HCT116 (cell line): Measurements from ENCODE around the gene BCAR3. TPM values are rescaled to one million over a fixed set of nuclear protein-coding genes. Genes with fewer than 3 reads are reported as not detected.
A peak's percentile ranks its signal among the peaks of the same experiment; 100 is the strongest.

Experiments
- ATAC-seq: fragments of 200-7000 bp; cut with Tn5 transposase; 2 replicates; pipeline ENCODE4 v1.9.1; 2020; ENCODE audit warnings: mild to moderate bottlenecking, moderate library complexity
- BruUV-seq: library from RNA; stranded (reverse); fragments of 400-500 nt; replicated peaks from 2 replicates; lab custom pipeline; 2021; lab: Mats Ljungman, UMichigan
- CTCF ChIA-PET: fragments of 300-600 bp; sonication (Branson Sonifier 250); formaldehyde crosslinking; loops from one replicate; lab custom pipeline; 2021; ENCODE audit warnings: antibody characterized with exemption; lab: Charles Lee
- POLR2A ChIA-PET: fragments of 300-600, 350-600 bp; sonication (Branson Sonifier 250); formaldehyde crosslinking; loops from one replicate; lab custom pipeline; 2021; ENCODE audit warnings: antibody characterized with exemption; lab: Charles Lee
- RAD21 ChIA-PET, 2 experiments: fragments of 300-600 bp; sonication (Branson Sonifier 250); formaldehyde crosslinking; loops; one replicate each; lab custom pipeline; 2023; ENCODE audit warnings: low total read pairs in 2 of 2; ENCODE audit not compliant: uncharacterized antibody in 2 of 2, unreplicated experiment in 2 of 2, low non-redundant PET in 1 of 2; lab: Charles Lee
- DNase-seq: peaks from one replicate; pipeline ENCODE4 v3.0.0-alpha.2; 2010; ENCODE audit warnings: low read depth, low spot score
- H2AFZ ChIP-seq: fragments of 200-600 bp; shearing (Covaris generic), sonication (generic); 2 replicates; pipeline ENCODE4 v1.6.1; 2017; ENCODE audit warnings: low read depth, mixed run types, mixed read lengths, antibody characterized with exemption, low read length; ENCODE audit not compliant: poor library complexity, severe bottlenecking
- H3K27ac ChIP-seq: 2 replicates; pipeline ENCODE4 v1.5.1; 2012; ENCODE audit warnings: low read depth, low read length
- H3K27me3 ChIP-seq: fragments of 200-600 bp; sonication (generic); 2 replicates; pipeline ENCODE4 v1.6.1; 2016; ENCODE audit warnings: mixed run types, low read length, mixed read lengths; ENCODE audit not compliant: insufficient read depth
- H3K36me3 ChIP-seq, 2 experiments: fragments of 200-500 bp in 1 of 2; fragments of 200-600 bp in 1 of 2; sonication (Bioruptor generic) in 1 of 2; sonication (generic) in 1 of 2; 2 replicates each; pipeline versions ENCODE4 v1.5.1 to v1.6.1; 2014 to 2016; ENCODE audit warnings: low read length in 2 of 2, inconsistent platforms in 1 of 2, mixed read lengths in 1 of 2, mixed run types in 1 of 2; ENCODE audit not compliant: insufficient read depth in 2 of 2, control insufficient read depth in 1 of 2
- H3K4me1 ChIP-seq, 2 experiments: fragments of 200-600 bp in 1 of 2; sonication (generic) in 1 of 2; 2 replicates each; pipeline versions ENCODE4 v1.5.1 to v1.6.1; 2012 to 2017; ENCODE audit warnings: low read length in 2 of 2, inconsistent platforms in 1 of 2, mild to moderate bottlenecking in 1 of 2, mixed read lengths in 1 of 2, mixed run types in 1 of 2, moderate library complexity in 1 of 2; ENCODE audit not compliant: insufficient read depth in 2 of 2, control insufficient read depth in 1 of 2
- H3K4me2 ChIP-seq: fragments of 200-600 bp; sonication (generic); 2 replicates; pipeline ENCODE4 v1.6.1; 2017; ENCODE audit warnings: mixed run types, low read length, mixed read lengths
- H3K4me3 ChIP-seq, 2 experiments: fragments of 200-600 bp in 1 of 2; sonication (generic) in 1 of 2; replicated peaks in 1 of 2; 2 replicates each; pipeline ENCODE4 v1.5.1; 2011 to 2016; ENCODE audit warnings: low read length in 2 of 2, control low read depth in 1 of 2, low read depth in 1 of 2, mild to moderate bottlenecking in 1 of 2, mixed read lengths in 1 of 2, mixed run types in 1 of 2
- H3K79me2 ChIP-seq: fragments of 200-600 bp; sonication (generic); 2 replicates; pipeline ENCODE4 v1.6.1; 2017; ENCODE audit warnings: mild to moderate bottlenecking, mixed run types, low read length, moderate library complexity, mixed read lengths; ENCODE audit not compliant: insufficient read depth
- H3K9ac ChIP-seq: fragments of 200-600 bp; sonication (generic); 2 replicates; pipeline ENCODE4 v1.6.1; 2016; ENCODE audit warnings: low read length, mixed read lengths
- H3K9me2 ChIP-seq: fragments of 200-600 bp; sonication (generic), shearing (Covaris generic); 2 replicates; pipeline ENCODE4 v1.6.1; 2017; ENCODE audit warnings: mixed run types, mild to moderate bottlenecking, moderate library complexity; ENCODE audit not compliant: insufficient read depth
- H3K9me3 ChIP-seq, 2 experiments: fragments of 200-500 bp in 1 of 2; fragments of 200-600 bp in 1 of 2; sonication (Bioruptor generic) in 1 of 2; sonication (generic) in 1 of 2; 2 replicates each; pipeline ENCODE4 v1.6.1; 2014 to 2017; ENCODE audit warnings: low read length in 2 of 2, mixed read lengths in 2 of 2, inconsistent platforms in 1 of 2, low read depth in 1 of 2, mild to moderate bottlenecking in 1 of 2, mixed run types in 1 of 2, moderate library complexity in 1 of 2; ENCODE audit not compliant: control insufficient read depth in 1 of 2, insufficient read depth in 1 of 2
- H4K20me1 ChIP-seq: fragments of 200-600 bp; sonication (generic), shearing (Covaris generic); 2 replicates; pipeline ENCODE4 v1.6.1; 2017; ENCODE audit warnings: mixed run types, mild to moderate bottlenecking, moderate library complexity; ENCODE audit not compliant: insufficient read depth
- CTCF ChIP-seq, 3 experiments: fragments of 200-600 bp in 1 of 3; sonication (generic) in 1 of 3; IDR thresholded peaks in 2 of 3; conservative IDR thresholded peaks in 1 of 3; 2 replicates each; pipeline ENCODE4 v1.5.1; 2012 to 2017; ENCODE audit warnings: low read depth in 2 of 3, low read length in 2 of 3, antibody characterized with exemption in 1 of 3, borderline replicate concordance in 1 of 3, control low read depth in 1 of 3, mild to moderate bottlenecking in 1 of 3, mixed read lengths in 1 of 3, mixed run types in 1 of 3, moderate library complexity in 1 of 3; ENCODE audit not compliant: insufficient read depth in 1 of 3
- EZH2phosphoT487 ChIP-seq: fragments of 200-600 bp; IDR thresholded peaks from 2 replicates; pipeline ENCODE4 v1.6.1; 2018; ENCODE audit warnings: antibody characterized with exemption, borderline replicate concordance
- JUND ChIP-seq: IDR thresholded peaks from 2 replicates; pipeline ENCODE4 v1.6.1; 2012
- RAD21 ChIP-seq: IDR thresholded peaks from 2 replicates; pipeline ENCODE4 v1.6.1; 2012; ENCODE audit warnings: low read depth, mild to moderate bottlenecking
- REST ChIP-seq: IDR thresholded peaks from 2 replicates; pipeline ENCODE4 v1.6.1; 2012; ENCODE audit warnings: low read depth
- SIN3A ChIP-seq: IDR thresholded peaks from 2 replicates; pipeline ENCODE4 v1.6.1; 2012; ENCODE audit warnings: low read depth
- YY1 ChIP-seq: IDR thresholded peaks from 2 replicates; pipeline ENCODE4 v1.6.1; 2011; ENCODE audit warnings: low read length, low read depth, moderate library complexity, mild to moderate bottlenecking; ENCODE audit not compliant: insufficient replicate concordance; ENCODE audit errors: extremely low read depth
- ZNF274 ChIP-seq: fragments of 200-500 bp; sonication (Bioruptor generic); IDR thresholded peaks from 2 replicates; pipeline ENCODE4 v1.6.1; 2014; ENCODE audit warnings: mild to moderate bottlenecking, low read depth, low read length, inconsistent platforms
- intact Hi-C: fragments of 100-400 bp; cut with micrococcal nuclease; formaldehyde crosslinking; loops from 2 replicates; pipeline ENCODE4 v1.10.0; 2022
- total RNA-seq: library from RNA; stranded (reverse); gene quantifications from one replicate; pipeline ENCODE4 v1.2.1, GENCODE V29; 2021; ENCODE audit not compliant: unreplicated experiment
- TF ChIP-seq, protein P1 (sequence below): IDR thresholded peaks from 2 replicates; pipeline ENCODE4 v1.6.1; 2012

The BCAR3 gene
- total RNA-seq, 1 experiment from 2014 or later, result 24.5 TPM

- no peak for DNase-seq
- Histone ChIP-seq H3K4me3 (no peak overlapping the region), H3K36me3 (no peaks in the 10 kb centered on the region; a peak in 1 of 4 replicates), H2AFZ (no peak overlapping the region), H3K27ac (no peak overlapping the region), H3K27me3 (no peaks in the 10 kb centered on the region), H3K4me1 (peaks cover 58 to 98% of the 10 kb centered on the region in 2 experiments), H3K9ac (no peak overlapping the region), H3K79me2 (peaks cover 96% of the 10 kb centered on the region), H3K9me2 (no peaks in the 10 kb centered on the region), H3K9me3 (no peaks in the 10 kb centered on the region), H3K4me2 (peak overlapping the region; percentile 58; the same call in 1 of the 2 replicates), H4K20me1 (no peaks in the 10 kb centered on the region)
- POLR2A ChIA-PET, result no interaction called here
- RAD21 ChIA-PET, result no interaction called here
- peak; percentile 38; the same call in 1 of the 2 replicates for ATAC-seq
- CTCF ChIA-PET, result no interaction called here
- intact Hi-C loops, result no loop called here
- TF ChIP-seq ZNF274 (no peak), YY1 (no peak), CTCF (IDR thresholded peaks at IDR 0.05 in 2 of 3, conservative IDR thresholded peaks at IDR 0.05 in 1 of 3; ENCODE audit: borderline replicate concordance in 1 of 3, insufficient read depth in 1 of 3, low read depth in 2 of 3, low read length in 2 of 3) (no peak), RAD21 (no peak), REST (no peak), EZH2phosphoT487 (no peak), SIN3A (no peak), JUND (no peak)
- TF ChIP-seq, protein P1, sequence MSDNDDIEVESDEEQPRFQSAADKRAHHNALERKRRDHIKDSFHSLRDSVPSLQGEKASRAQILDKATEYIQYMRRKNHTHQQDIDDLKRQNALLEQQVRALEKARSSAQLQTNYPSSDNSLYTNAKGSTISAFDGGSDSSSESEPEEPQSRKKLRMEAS, result no peak
- no TSS peak for BruUV-seq
Measured at GRCh38 chr1:93620841-93621210, 60.8 kb downstream of the BCAR3 start.
